CD1c-positive myeloid dendritic cell (primary cell): Measurements from ENCODE around the gene COBL.

Experiments
- DNase-seq: peaks from one replicate; pipeline ENCODE4 v3.0.0-alpha.2; 2016; ENCODE audit errors: extremely low spot score

COBL gene

GRCh38 chr7:51054231-51054630, 262.4 kb downstream of the COBL start:
- DNase-seq, result no peak

DNA sequence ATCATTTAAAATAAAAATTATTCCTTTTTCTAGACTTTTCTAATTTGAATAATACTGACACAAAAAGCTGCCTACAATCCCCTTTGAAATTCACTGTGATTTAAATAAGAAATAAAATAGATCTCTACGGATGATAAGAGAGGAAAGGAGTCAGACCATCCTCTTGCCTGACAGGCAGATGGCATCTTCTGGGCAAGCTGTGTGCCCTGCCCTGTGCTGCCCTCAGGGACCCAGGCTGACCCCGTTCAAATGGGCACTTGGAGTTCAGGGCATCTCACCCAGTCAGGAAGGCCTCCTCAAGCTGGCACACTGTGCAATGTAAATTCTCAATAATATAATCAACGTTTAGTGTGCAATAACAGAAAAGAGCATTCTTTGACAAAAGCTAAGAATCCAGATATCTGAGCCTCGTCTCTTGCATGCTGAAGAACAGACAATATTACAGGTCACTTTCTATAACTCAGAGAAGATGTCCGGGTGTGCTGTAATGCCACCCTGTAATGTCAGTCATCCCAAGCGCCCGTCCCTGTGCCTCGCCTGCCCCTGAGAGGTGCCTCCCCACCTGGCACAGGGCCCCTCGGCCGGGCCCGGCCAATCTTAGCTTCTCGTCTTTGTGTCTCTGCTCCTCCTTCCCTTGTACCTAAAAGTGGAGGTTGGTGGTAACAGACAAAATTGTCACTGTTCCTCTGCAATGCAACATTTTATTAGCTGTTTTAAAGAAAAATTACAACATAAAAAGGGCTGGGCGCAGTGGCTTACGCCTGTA, 263.3 kb downstream of the COBL start:
- no peak for DNase-seq

GRCh38 chr7:51046482-51046881, 270.1 kb downstream of the COBL start:
- no peak for DNase-seq

- DNase-seq, result no peak
Measured at GRCh38 chr7:51046103-51046466, 270.5 kb downstream of the COBL start.

- DNase-seq, result no peak
Measured at GRCh38 chr7:51045319-51046102, 271.1 kb downstream of the COBL start.

GRCh38 chr7:51043461-51043860, 273.1 kb downstream of the COBL start:
- no peak for DNase-seq

DNA sequence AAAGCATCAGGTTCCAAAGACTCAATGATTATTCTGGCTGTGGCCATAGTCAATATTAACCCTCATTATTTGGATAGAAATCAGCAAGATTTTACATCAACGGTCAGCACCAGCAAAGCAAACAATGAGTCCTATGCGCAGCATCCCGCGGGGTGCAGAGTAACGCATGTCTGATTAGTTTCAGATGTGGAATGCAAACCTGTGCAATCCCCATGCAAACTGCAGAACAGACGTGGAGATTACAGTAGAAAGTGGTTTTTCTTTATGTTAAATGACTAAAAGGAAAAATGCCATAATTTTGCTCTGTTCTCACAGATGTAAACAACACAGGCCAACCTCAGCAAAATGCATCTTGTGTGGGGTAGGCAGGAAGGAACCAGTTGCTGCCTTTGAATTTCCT, 275.8 kb downstream of the COBL start:
- no peak for DNase-seq

DNA sequence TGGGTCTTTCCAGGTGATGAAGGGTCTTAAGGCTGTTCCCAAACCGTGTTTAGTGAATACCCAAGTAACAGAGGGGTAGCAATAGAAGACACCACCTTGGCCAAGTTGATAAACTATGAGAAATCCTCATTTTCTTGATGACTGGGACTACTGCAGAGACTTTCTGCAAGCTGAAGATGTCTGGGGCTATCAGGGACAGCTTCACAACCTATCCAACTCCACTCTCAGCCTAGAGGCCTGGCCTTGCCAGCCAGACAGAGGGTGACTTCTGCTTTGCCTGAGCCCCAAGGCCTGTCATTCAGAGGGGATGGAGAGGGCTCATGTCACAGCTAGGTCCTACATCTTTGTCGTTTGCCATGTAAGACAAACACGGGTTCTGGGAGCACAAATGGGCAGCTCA, 278.0 kb downstream of the COBL start:
- no peak for DNase-seq

- no peak for DNase-seq
Measured at GRCh38 chr7:51035716-51036115, 280.9 kb downstream of the COBL start.

DNA sequence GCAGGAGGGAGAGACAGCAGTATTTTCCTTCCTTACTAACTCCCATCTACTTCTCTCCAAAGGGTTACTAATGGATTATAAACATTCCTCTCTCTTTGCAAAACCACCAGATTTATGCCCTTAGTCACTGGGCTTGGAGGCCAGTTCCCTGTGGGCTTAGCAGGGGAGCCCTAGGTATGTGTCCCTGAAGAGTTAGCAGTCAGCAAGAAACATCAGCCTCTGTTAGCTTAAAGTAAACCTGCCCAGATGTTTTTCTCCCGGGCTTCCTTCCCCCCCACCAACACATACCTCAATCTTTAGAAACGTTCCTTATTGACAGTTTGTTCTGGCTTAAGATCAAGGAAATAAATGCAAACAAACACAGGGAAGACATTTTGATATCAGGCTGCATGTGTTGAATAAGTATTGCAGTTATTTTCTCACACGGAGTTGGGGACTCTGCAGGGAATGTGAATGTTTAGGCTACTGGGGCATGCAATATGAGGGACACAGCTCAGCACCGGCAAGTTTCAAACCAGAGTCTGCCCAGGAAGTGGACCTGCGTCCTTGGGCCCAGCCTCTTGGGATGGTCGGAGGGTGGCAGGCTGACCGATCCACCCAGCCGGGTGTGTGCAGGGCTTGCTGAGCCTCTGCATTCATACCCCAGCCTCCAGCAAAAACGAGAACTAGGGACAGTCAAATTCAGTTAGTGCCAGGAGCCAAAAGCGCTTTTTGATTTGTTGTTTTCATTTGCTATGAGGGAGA, 281.9 kb downstream of the COBL start:
- no peak for DNase-seq

DNA sequence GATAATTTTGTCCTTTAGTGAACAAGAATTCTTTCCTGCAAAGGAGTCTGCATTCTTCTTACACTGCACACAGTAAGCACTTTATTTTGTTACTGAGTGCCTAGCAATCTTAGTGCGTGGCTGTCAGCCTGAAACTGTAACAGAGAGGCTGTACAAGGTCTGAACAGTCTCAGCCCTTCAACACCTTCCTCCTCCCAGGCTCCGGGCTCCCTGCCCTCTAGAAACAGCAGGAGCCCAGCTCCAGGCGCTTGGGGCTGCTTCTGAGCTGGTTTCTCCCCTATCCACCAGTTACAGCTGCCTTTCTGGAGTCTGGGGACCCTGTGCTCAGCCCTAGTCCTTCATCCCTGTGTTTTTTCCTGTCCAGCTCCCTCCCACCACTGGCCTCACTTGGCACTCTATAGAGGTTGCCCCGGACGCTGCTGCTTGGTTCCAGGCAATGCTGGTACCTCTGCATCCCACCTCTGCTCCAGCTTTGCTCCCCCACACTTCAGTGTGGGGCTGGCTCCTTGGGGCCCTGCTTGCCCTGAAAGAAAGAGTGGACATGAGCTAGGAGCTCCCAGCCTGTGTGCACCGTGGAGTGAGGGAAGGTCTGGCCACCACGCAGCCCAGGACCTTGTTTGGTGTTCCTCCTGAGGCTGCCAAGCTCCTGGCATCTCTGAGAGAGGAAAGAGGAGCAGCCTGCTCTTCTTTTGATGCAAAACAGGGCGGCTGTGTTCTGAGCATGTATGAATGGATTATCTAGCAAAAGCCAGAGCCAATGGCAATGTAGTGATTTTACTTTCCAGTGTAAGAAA, 282.7 kb downstream of the COBL start:
- no peak for DNase-seq

- DNase-seq, result no peak
Measured at GRCh38 chr7:51031791-51032515, 284.7 kb downstream of the COBL start.

DNA sequence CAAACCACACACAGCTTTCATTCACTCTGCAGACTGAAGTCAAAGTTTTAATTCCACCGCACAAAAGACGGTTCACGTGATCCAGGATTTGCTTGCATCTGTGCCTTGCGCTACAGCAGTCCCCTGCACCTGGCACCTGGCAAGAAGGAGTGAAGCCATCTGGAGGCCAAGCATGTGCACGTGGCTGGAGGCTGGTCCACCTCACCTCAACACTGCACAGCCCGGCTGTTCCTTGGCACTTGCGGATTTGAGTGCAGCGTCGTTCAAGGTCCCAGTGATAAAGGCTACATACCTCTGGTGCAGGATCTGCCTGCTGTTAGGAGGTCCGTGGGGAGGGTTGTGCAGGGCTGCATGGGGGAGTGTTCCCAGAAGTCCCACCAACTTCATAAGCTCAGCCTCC, 285.4 kb downstream of the COBL start:
- no peak for DNase-seq

DNA sequence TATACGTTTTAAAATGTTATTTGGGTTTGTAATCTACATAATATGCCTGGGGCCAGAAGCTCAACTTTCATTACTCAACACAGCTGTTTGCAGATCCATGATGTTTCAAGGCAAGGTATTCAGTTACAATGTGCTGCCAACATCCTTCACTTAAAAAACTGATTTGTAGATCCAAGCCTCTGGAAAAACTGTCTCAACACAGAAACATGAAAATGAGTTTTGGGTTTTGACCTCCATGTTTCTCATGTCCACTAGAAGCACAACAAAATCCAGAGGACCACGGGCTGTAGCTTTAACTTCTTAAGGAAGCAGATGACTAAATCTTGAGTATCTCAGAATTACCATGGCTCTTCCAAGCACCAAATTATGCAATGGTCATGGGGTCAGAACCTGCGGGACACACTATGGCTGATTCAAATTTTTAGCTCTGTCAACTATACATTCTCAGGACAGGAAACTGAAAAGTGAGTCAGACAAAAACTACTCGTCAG, 286.9 kb downstream of the COBL start:
- no peak for DNase-seq

GRCh38 chr7:51029131-51029530, 287.5 kb downstream of the COBL start:
- DNase-seq, result no peak

DNA sequence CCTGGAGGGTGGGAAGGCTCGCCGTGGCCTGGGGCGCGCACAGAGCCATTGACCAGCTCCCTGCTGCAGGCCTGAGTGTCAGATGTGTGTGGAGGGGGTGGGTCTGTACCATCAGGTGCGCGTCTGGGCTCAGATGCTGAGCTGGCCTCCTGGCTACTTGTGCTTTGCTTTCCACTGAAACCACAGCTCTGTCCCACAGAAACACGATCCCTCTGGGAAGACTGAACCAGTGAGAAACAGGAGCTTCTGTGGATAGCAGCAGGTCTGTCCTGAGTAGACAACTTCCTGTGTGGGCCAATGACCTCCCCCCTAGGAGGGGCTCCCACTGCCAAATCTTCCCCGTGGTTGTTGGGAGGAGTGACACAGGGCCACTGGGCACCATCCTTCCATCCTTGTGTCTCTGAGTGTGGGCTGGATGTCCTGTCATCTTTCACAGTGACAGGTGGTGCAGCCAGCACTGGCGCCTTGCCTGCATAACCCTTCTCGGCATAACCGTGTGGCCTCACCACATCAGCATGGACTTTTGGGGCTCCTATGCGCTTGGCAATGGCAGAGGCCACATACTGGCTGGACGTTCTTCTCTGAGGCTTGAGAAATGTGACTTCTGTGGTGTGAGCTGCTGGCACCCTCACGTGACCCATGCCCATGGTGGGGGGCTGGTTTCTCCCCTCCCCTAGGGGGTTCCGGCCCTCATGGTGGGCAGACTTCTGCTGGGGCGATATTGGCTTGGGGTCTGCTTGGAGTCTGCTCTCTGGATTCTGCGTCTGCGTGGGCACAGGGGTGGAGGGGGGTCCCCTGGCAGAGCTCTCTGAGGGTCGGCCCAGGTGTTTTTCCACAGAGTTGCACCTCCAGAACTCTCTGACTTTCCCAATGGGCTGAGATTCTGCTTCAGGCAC, 288.4 kb downstream of the COBL start:
- no peak for DNase-seq

DNA sequence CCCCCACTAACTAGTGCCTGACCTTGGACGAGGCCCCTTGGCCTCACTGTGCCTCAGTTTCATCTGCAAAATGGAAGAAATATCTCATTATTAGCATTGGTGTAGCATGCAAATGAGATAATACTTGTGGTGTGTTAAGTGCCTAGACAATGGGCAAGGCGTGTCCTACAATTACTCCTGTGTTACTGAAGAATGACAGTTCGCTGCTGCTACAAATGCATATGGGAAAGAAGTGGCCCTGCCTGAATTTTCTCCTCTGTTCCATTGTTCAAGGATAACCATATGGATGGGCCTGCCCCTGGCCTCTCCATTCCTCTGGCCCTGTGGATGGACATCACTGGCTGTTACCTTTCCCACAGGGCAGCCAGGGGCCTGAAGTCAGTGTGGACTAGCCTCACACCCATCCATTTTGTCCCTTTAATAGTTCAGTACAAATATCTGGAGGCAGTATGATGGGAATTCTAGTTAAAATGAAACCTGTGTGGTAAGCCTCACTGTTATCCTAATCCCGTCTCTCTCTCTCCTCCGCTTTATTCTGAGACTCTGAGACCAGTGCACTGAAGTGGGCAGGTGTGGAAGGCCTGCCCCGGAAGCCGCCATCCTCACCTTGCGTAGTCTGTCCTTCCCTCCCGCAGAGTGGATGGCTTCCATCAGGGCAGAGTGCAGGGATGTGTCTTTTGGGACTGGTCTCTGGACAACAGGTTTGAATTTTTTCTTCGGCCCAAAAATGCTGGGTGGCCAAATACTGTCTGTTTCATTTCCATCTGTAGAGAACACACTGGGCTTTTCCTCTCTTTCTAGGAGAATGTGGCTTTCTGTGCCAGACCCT, 289.3 kb downstream of the COBL start:
- DNase-seq, result no peak

GRCh38 chr7:51026341-51026740, 290.3 kb downstream of the COBL start:
- no peak for DNase-seq

DNA sequence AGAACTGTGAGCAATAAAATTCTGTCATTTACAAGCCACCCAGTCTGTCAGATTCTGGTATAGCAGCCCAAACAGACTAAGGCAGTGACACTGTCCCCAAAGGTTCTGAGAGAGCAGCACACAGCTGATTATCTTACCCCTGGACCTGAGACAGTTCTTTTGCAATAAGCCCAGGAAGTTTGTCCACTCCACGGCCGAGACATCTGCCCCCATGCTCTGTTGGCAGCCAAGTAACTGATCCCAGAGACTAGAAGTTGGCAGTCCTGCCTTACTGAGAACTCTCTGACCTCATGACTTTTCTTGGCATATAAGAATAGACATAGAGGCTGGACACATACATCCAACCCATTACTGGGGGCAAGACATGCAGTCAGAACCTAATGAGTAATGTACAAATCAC, 290.9 kb downstream of the COBL start:
- DNase-seq, result no peak
